PC-9 (cell line): Measurements from ENCODE around the gene KCNIP1. TPM values are rescaled to one million over a fixed set of nuclear protein-coding genes. Genes with fewer than 3 reads are reported as not detected.

Experiments
- BruUV-seq: library from RNA; stranded (reverse); fragments of 400-500 nt; replicated peaks from 2 replicates; lab custom pipeline; 2021; lab: Mats Ljungman, UMichigan
- CTCF ChIA-PET: fragments of 300-600 bp; sonication (Branson Sonifier 250); formaldehyde crosslinking; loops from one replicate; lab custom pipeline; 2022; ENCODE audit warnings: antibody characterized with exemption; lab: Charles Lee
- POLR2A ChIA-PET: fragments of 300-600 bp; sonication (Branson Sonifier 250); formaldehyde crosslinking; loops from one replicate; lab custom pipeline; 2022; ENCODE audit warnings: antibody characterized with exemption; ENCODE audit not compliant: unreplicated experiment; lab: Charles Lee
- DNase-seq, 2 experiments: peaks; one replicate each; pipeline versions ENCODE4 v3.0.0 to v3.0.0-alpha.2; 2015 to 2022; ENCODE audit warnings: mixed read lengths in 1 of 2
- H2AFZ ChIP-seq: fragments of 200-600 bp; sonication (generic); 2 replicates; pipeline ENCODE4 v1.8.1; 2017; ENCODE audit warnings: antibody characterized with exemption
- H3F3A ChIP-seq: fragments of 200-600 bp; sonication (generic); 2 replicates; pipeline ENCODE4 v1.8.1; 2017; ENCODE audit warnings: antibody characterized with exemption, mild to moderate bottlenecking, low read depth; ENCODE audit not compliant: insufficient read depth
- H3K27ac ChIP-seq: fragments of 200-600 bp; sonication (generic); 2 replicates; pipeline ENCODE4 v1.6.1; 2016; ENCODE audit warnings: mixed run types
- H3K27me3 ChIP-seq: fragments of 200-600 bp; sonication (generic); 2 replicates; pipeline ENCODE4 v1.6.1; 2016; ENCODE audit warnings: low read depth, mixed run types; ENCODE audit not compliant: insufficient read depth
- H3K36me3 ChIP-seq: fragments of 200-600 bp; sonication (generic); 2 replicates; pipeline ENCODE4 v1.6.1; 2016; ENCODE audit warnings: low read depth, mixed run types
- H3K4me1 ChIP-seq: fragments of 200-600 bp; sonication (generic); replicated peaks from 2 replicates; pipeline ENCODE4 v1.6.1; 2016; ENCODE audit warnings: mixed run types; ENCODE audit not compliant: insufficient read depth
- H3K4me2 ChIP-seq: fragments of 200-600 bp; sonication (generic); 2 replicates; pipeline ENCODE4 v1.6.1; 2017; ENCODE audit warnings: mixed run types
- H3K4me3 ChIP-seq: fragments of 200-600 bp; sonication (generic); 2 replicates; pipeline ENCODE4 v1.6.1; 2016; ENCODE audit warnings: mixed run types
- H3K79me2 ChIP-seq: fragments of 200-600 bp; sonication (generic); 2 replicates; pipeline ENCODE4 v1.6.1; 2017; ENCODE audit warnings: low read depth, mixed run types
- H3K9me2 ChIP-seq: fragments of 200-600 bp; sonication (generic); 2 replicates; pipeline ENCODE4 v1.8.1; 2017; ENCODE audit warnings: mild to moderate bottlenecking; ENCODE audit not compliant: insufficient read depth
- H3K9me3 ChIP-seq: fragments of 200-600 bp; sonication (generic); 2 replicates; pipeline ENCODE4 v1.8.1; 2016; ENCODE audit warnings: low read depth; ENCODE audit not compliant: insufficient read depth
- H4K20me1 ChIP-seq: fragments of 200-600 bp; sonication (generic); 2 replicates; pipeline ENCODE4 v1.8.1; 2017; ENCODE audit not compliant: insufficient read depth
- EZH2 ChIP-seq: fragments of 200-600 bp; sonication (generic); IDR thresholded peaks from 2 replicates; pipeline ENCODE4 v1.8.0; 2017; ENCODE audit warnings: antibody characterized with exemption, low read depth
- intact Hi-C: fragments of 100-400 bp; cut with micrococcal nuclease; formaldehyde crosslinking; loops from one replicate; pipeline ENCODE4 v1.10.0; 2022; ENCODE audit not compliant: unreplicated experiment
- total RNA-seq: library from RNA; stranded (reverse); gene quantifications from 2 replicates; pipeline ENCODE4 v1.2.3, GENCODE V29; 2021
- TF ChIP-seq, protein P1 (sequence below): fragments of 200-600 bp; sonication (generic); conservative IDR thresholded peaks from 2 replicates; pipeline ENCODE4 v1.6.1; 2017; ENCODE audit warnings: mixed run types, antibody characterized with exemption, mild to moderate bottlenecking, moderate library complexity

Gene KCNIP1
- total RNA-seq, 1 experiment from 2014 or later: not detected

DNA sequence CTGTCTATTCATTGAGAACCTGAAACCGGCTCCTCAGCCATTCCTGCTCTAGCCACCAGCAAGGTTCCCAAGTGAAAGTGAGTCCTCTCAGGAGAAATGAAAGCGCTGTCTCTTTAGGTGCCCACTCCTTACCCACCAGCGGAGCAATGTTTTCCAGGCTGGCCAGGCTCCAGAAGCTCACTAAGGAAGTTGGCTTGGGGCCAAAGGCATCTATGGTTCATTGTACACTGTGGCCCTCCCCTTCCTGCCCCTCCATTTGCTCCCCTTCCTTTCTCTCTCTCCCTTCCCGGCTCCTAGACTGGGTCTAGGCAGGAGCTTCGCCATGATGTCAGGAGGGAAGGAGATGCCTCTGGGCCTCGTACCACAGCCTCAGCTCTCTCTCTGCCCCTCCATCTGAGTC, 278.6 kb downstream of the KCNIP1 start:
- no peaks in the 10 kb centered on the region for H3K27me3 ChIP-seq
- no peaks in the 10 kb centered on the region for H3K4me1 ChIP-seq
- H3F3A ChIP-seq: no peaks in the 10 kb centered on the region; the same call in 1 of the 2 replicates
- BruUV-seq: no TSS peak
- ChIA-PET POLR2A (no interaction called here), CTCF (no interaction called here)
- H3K9me3 ChIP-seq: no peaks in the 10 kb centered on the region
- H3K27ac ChIP-seq: no peak overlapping the region
- no peak overlapping the region for H3K4me3 ChIP-seq
- no peaks in the 10 kb centered on the region for H4K20me1 ChIP-seq
- intact Hi-C loops: no loop called here
- no peak overlapping the region for H3K4me2 ChIP-seq
- no peaks in the 10 kb centered on the region for H3K9me2 ChIP-seq
- no peaks in the 10 kb centered on the region for H3K79me2 ChIP-seq
- H3K36me3 ChIP-seq: no peaks in the 10 kb centered on the region
- no peak overlapping the region for H2AFZ ChIP-seq
- no peak for TF ChIP-seq EZH2
- TF ChIP-seq, protein P1, sequence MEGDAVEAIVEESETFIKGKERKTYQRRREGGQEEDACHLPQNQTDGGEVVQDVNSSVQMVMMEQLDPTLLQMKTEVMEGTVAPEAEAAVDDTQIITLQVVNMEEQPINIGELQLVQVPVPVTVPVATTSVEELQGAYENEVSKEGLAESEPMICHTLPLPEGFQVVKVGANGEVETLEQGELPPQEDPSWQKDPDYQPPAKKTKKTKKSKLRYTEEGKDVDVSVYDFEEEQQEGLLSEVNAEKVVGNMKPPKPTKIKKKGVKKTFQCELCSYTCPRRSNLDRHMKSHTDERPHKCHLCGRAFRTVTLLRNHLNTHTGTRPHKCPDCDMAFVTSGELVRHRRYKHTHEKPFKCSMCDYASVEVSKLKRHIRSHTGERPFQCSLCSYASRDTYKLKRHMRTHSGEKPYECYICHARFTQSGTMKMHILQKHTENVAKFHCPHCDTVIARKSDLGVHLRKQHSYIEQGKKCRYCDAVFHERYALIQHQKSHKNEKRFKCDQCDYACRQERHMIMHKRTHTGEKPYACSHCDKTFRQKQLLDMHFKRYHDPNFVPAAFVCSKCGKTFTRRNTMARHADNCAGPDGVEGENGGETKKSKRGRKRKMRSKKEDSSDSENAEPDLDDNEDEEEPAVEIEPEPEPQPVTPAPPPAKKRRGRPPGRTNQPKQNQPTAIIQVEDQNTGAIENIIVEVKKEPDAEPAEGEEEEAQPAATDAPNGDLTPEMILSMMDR: no peak
- no peak for DNase-seq

DNA sequence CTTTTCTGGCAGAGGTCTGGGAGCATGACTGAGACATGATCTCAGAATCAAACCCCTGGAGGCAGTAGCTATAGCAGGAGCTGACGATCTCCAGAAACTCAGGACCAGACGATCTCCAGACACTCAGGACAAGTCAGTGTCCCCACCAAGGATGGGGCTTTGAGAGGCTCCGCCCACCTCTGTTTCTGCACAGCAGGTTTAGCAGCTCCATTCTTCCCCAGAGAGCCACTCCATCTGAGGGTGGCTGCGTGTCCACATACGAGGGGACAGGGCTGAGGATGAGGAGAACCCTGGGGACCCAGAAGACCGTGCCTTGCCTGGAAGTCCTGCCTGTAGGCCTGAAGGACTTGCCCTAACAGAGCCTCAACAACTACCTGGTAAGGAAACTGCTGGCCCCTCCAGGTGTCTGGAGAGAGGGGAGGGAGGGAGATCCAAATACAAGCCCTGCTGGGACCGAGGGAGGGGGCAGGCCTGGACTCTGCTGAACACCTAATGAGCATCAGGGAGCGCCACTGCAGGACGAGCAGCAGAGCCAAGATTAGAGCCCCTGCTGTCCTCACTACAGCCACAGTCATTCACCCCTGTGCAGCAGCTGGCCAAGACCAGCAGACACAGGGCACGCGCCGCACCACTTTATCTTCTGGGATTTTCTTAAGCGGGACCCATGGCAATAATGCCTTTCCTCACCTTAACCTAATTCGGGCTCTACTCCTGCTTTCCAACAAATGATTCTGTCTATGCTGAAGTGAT, 279.9 kb downstream of the KCNIP1 start, which contains the start of gene GABRP:
Gene GABRP, plus strand, starts transcription at position 228 of the 750 bp plus-strand sequence. CDS start 4,891 bp downstream, outside the sequence.
- Histone ChIP-seq H3K27me3 (no peaks in the 10 kb centered on the region), H3K9me2 (no peaks in the 10 kb centered on the region), H3K36me3 (no peaks in the 10 kb centered on the region), H4K20me1 (no peaks in the 10 kb centered on the region), H3F3A (no peaks in the 10 kb centered on the region; the same call in none of the 2 replicates), H3K79me2 (no peaks in the 10 kb centered on the region), H3K9me3 (no peaks in the 10 kb centered on the region), H2AFZ (no peak within 1 kb of the TSS), H3K4me3 (no peak within 1 kb of the TSS), H3K27ac (no peak within 1 kb of the TSS), H3K4me2 (no peak within 1 kb of the TSS), H3K4me1 (no peaks in the 10 kb centered on the region)
- ChIA-PET CTCF (no interaction called here), POLR2A (no interaction called here)
- BruUV-seq: no TSS peak
- DNase-seq: peak in 1 of 2 experiments; percentile 21
- no peak for TF ChIP-seq EZH2
- TF ChIP-seq, protein P1: no peak
- intact Hi-C loops: no loop called here

DNA sequence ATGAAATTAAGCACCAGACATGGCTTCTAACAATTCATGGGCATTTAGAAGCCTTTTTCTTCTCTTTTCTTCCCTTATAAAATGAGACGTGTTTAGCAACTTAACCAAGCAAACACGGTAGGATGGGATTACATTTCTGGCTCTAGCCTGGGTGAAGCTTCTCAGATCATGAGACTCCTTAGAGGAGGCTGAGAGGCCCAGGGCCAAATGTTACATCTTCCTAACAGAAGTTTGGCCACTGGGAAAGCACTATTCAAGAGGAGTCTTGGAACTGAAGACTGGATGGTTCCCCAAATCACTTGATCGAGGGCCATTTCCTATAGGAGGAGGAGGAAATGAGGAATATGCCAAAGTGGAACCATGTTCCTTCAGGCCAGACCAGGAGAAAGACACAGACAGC, 281.6 kb downstream of the KCNIP1 start:
- no peaks in the 10 kb centered on the region for H3K36me3 ChIP-seq
- H3K9me3 ChIP-seq: no peaks in the 10 kb centered on the region
- H4K20me1 ChIP-seq: no peaks in the 10 kb centered on the region
- no peak for DNase-seq
- no peak overlapping the region for H2AFZ ChIP-seq
- H3F3A ChIP-seq: no peaks in the 10 kb centered on the region; the same call in none of the 2 replicates
- intact Hi-C loops: no loop called here
- TF ChIP-seq, protein P1: no peak
- TF ChIP-seq EZH2: no peak
- POLR2A ChIA-PET: no interaction called here
- no peak overlapping the region for H3K4me2 ChIP-seq
- H3K27me3 ChIP-seq: no peaks in the 10 kb centered on the region
- H3K4me3 ChIP-seq: no peak overlapping the region
- CTCF ChIA-PET: no interaction called here
- H3K79me2 ChIP-seq: no peaks in the 10 kb centered on the region
- BruUV-seq: no TSS peak
- H3K27ac ChIP-seq: no peak overlapping the region
- no peaks in the 10 kb centered on the region for H3K9me2 ChIP-seq
- no peaks in the 10 kb centered on the region for H3K4me1 ChIP-seq

Other genes starting within 250 kb of the KCNIP1 start
- not detected in 2 replicates for gene LCP2, start 206.2 kb upstream of the KCNIP1 start, total RNA-seq
- gene KCNMB1, start 114.7 kb upstream of the KCNIP1 start, total RNA-seq: not detected in 2 replicates